Mucosa of descending colon (tissue), 3 donors: ENCODE results near the gene C6orf89. TPM values are rescaled to one million over a fixed set of nuclear protein-coding genes. Genes with fewer than 3 reads are reported as not detected.

Experiments used
- ATAC-seq: fragments of 200-7000 bp; cut with Tn5 transposase; one replicate; pipeline ENCODE4 v1.9.1; 2020; ENCODE audit warnings: mild to moderate bottlenecking, moderate library complexity
- DNase-seq, 3 donors: peaks; one replicate each; pipeline ENCODE4 v3.0.0-alpha.2; 2020
- H3K36me3 ChIP-seq: fragments of 200-600 bp; one replicate; pipeline ENCODE4 v1.8.0; 2021; ENCODE audit warnings: low read depth, mild to moderate bottlenecking
- H3K4me1 ChIP-seq: fragments of 200-600 bp; one replicate; pipeline ENCODE4 v1.8.0; 2021; ENCODE audit warnings: low read depth, mild to moderate bottlenecking
- H3K4me3 ChIP-seq: fragments of 200-600 bp; one replicate; pipeline ENCODE4 v1.8.0; 2021; ENCODE audit warnings: mild to moderate bottlenecking
- H3K9me3 ChIP-seq: fragments of 200-600 bp; one replicate; pipeline ENCODE4 v1.8.0; 2021; ENCODE audit warnings: mild to moderate bottlenecking
- intact Hi-C, 2 donors: fragments of 100-400 bp; cut with DNase I in 1 of 2; cut with micrococcal nuclease in 1 of 2; formaldehyde crosslinking; loops; one replicate each; pipeline versions ENCODE4 v1.11.0 to v1.11.1; 2022; cut with DNase I, micrococcal nuclease
- total RNA-seq, 3 donors: library from RNA; stranded (reverse); fragmentation: NEBNext Ultra II Directional in 2 of 3; extraction: Animal tissue kit (Norgen Biotek cat#: 25700) in 2 of 3; gene quantifications; one replicate each; pipeline versions ENCODE4 v1.2.1 to v1.2.4, GENCODE V29; 2021 to 2023
- TF ChIP-seq, protein P1 (sequence below): fragments of 200-600 bp; IDR thresholded peaks from one replicate; pipeline ENCODE4 v1.8.0; 2022; ENCODE audit warnings: antibody characterized with exemption, mild to moderate bottlenecking
- donor health status: DM: no; HTN: no; CAD: no; lungs with moderate emphysema.
- donor health status: DM: no; HTN: no; CAD: no.
- donor health status: DM: no; HTN: yes; CAD: no.

C6orf89 gene
- total RNA-seq, 3 donors from 2014 or later, result 53.9 to 66.6 (median 56.0) TPM

DNA sequence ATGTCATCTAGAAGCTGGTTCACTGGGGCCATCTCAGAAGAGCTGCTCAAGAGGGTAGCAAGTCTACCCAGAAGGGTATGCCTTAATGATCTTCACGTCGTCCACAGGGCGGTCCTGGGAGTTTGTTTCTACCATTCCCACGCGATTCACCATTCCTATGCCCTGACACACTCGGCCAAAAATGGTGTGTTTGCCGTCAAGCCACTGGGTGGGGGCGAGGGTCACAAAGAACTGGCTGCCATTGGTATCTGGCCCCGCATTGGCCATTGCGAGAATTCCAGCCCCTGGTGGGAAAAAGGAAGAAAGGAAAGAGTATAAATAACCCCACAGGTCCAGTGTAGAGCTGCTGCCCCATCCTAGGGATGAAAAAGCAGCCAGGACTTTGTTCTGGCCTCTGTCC lies 30.0 kb upstream of the C6orf89 start:
- intact Hi-C loops, result loop anchor here in 1 of 2 donors (10.0 kb wide), 2 partner anchors 81 to 241 kb away; no protein-coding TSS in a partner anchor
- DNase-seq, result no peak
- ATAC-seq, result no peak
- TF ChIP-seq, protein P1, sequence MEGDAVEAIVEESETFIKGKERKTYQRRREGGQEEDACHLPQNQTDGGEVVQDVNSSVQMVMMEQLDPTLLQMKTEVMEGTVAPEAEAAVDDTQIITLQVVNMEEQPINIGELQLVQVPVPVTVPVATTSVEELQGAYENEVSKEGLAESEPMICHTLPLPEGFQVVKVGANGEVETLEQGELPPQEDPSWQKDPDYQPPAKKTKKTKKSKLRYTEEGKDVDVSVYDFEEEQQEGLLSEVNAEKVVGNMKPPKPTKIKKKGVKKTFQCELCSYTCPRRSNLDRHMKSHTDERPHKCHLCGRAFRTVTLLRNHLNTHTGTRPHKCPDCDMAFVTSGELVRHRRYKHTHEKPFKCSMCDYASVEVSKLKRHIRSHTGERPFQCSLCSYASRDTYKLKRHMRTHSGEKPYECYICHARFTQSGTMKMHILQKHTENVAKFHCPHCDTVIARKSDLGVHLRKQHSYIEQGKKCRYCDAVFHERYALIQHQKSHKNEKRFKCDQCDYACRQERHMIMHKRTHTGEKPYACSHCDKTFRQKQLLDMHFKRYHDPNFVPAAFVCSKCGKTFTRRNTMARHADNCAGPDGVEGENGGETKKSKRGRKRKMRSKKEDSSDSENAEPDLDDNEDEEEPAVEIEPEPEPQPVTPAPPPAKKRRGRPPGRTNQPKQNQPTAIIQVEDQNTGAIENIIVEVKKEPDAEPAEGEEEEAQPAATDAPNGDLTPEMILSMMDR, result no peak
- Histone ChIP-seq H3K36me3 (no peaks in the 10 kb centered on the region), H3K9me3 (peaks cover 2% of the 10 kb centered on the region), H3K4me3 (no peak overlapping the region), H3K4me1 (no peaks in the 10 kb centered on the region)

DNA sequence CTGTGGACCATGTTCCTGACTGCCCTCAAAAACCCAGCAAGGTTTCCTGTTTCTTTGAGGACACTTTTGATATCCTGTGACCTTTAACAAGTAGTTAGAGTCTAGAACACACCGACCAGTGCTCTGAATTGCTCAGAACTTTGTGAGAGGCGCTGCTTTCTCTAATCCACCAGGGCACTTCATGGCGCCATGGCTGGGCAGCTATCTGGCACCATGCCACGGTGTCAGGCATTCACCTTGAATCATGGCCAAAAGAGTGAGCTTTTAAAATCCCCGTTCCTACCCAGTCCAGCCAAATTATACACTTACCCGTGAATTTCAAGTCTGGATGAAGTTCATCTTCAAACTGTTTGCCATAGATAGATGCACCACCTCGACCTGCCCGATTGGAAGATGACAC lies 29.5 kb upstream of the C6orf89 start:
- intact Hi-C loops, result loop anchor here in 1 of 2 donors (10.0 kb wide), 2 partner anchors 81 to 241 kb away; no protein-coding TSS in a partner anchor
- H3K4me1 ChIP-seq, result no peaks in the 10 kb centered on the region
- no peak overlapping the region for H3K4me3 ChIP-seq
- no peak for ATAC-seq
- no peak for DNase-seq
- TF ChIP-seq, protein P1, result no peak
- H3K36me3 ChIP-seq, result no peaks in the 10 kb centered on the region
- H3K9me3 ChIP-seq, result no peaks in the 10 kb centered on the region

DNA sequence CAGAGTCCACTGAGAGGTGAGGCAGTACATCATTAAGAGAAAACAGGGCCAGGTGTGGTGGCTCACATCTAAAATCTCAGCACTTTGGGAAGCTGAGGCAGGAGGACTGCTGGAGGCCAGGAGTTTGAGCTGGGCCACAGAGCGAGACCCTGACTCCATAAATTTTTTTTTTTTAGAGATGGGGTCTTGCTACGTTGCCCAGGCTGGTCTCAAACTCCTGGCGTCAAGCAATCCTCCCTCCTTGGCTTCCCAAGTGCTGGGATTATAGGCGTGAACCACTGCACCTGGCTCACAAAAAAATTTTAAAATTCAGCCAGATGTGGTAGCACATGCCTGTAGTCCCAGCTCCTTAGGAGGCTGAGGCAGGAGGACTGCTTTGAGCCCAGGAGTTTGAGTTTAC lies 28.4 kb upstream of the C6orf89 start:
- H3K4me1 ChIP-seq, result no peaks in the 10 kb centered on the region
- intact Hi-C loops, result loop anchor here in 1 of 2 donors (10.0 kb wide), 2 partner anchors 83 to 243 kb away; no protein-coding TSS in a partner anchor
- no peaks in the 10 kb centered on the region for H3K36me3 ChIP-seq
- H3K9me3 ChIP-seq, result no peaks in the 10 kb centered on the region
- TF ChIP-seq, protein P1, result no peak
- ATAC-seq (no peak), DNase-seq (no peak)
- H3K4me3 ChIP-seq, result no peak overlapping the region

DNA sequence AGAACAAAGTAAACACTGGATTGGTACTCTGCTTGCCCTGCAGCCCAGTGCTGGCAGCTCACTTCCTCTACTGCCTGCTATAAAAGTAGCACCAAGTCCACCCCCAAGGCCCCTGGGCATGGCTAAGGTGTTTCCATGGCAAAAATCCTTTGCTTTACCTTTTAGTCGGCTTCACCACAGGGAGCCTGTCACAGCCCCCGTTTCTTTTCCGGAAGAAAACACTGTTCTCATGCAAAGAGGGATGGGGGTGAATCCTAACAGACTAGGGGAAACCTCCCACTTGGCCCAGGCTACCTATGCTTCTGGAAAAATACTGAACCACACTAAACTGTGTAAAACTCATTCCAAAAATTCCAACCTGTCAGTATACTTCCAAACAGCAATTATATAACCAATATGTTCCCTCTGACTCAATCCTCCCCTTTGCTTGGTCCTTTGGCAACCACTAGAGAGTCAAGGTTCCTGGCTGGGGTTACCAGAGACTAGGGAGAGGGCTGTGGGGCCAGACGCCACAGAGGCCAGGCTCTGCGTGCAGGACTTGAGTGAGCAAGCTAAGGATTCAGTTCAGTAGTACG lies 27.3 kb upstream of the C6orf89 start:
- H3K4me3 ChIP-seq, result no peak overlapping the region
- no peaks in the 10 kb centered on the region for H3K4me1 ChIP-seq
- ATAC-seq (peak; percentile 43), DNase-seq (no peak)
- TF ChIP-seq, protein P1, result no peak
- no peaks in the 10 kb centered on the region for H3K36me3 ChIP-seq
- H3K9me3 ChIP-seq, result no peaks in the 10 kb centered on the region
- intact Hi-C loops, result loop anchor here in 1 of 2 donors (10.0 kb wide), 2 partner anchors 84 to 244 kb away; no protein-coding TSS in a partner anchor

DNA sequence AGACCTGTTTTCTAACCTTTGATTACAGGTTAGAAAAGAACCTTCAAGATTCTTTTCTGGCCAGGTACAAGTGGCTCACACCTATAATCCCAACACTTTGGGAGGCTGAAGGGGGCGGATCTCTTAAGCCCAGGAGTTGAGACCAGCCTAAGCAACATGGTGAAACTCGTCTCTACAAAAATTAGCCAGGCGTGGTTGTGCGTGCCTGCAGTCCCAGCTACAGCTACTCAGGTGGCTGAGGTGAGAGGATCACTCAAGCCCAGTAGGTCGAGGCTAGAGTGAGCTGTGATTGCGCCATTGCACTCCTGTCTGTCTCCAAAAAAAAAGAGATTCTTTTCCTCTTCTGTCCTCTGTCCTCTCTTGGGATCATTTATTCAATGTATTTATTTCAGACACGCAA lies 25.6 kb upstream of the C6orf89 start:
- ATAC-seq (no peak), DNase-seq (no peak)
- H3K36me3 ChIP-seq, result no peaks in the 10 kb centered on the region
- H3K4me1 ChIP-seq, result no peaks in the 10 kb centered on the region
- H3K4me3 ChIP-seq, result no peak overlapping the region
- intact Hi-C loops, result no loop called here
- TF ChIP-seq, protein P1, result no peak
- H3K9me3 ChIP-seq, result no peaks in the 10 kb centered on the region
